BLaER1 treated with 17β-estradiol and CSF1 and Interleukin-3, amounts not matched to agents 10 nM and 100 nM (cell line): ENCODE measurements around the gene CD300A.

Experiments
- H3K27ac ChIP-seq, 11 experiments: shearing (Covaris generic); formaldehyde crosslinking; 2 replicates each; pipeline ENCODE4 v1.8.1; 2022
- H3K27me3 ChIP-seq, 11 experiments: shearing (Covaris generic); formaldehyde crosslinking; 2 replicates each; pipeline ENCODE4 v1.8.1; 2022
- H3K36me3 ChIP-seq, 11 experiments: shearing (Covaris generic); formaldehyde crosslinking; 2 replicates each; pipeline ENCODE4 v1.8.1; 2022
- H3K4me1 ChIP-seq, 10 experiments: shearing (Covaris generic); formaldehyde crosslinking; 2 replicates each; pipeline ENCODE4 v1.8.1; 2022
- H3K4me2 ChIP-seq, 11 experiments: shearing (Covaris generic); formaldehyde crosslinking; 2 replicates each; pipeline ENCODE4 v1.8.1; 2022
- H3K4me3 ChIP-seq, 10 experiments: shearing (Covaris generic); formaldehyde crosslinking; 2 replicates each; pipeline ENCODE4 v1.8.1; 2022
- H3K9ac ChIP-seq, 11 experiments: shearing (Covaris generic); formaldehyde crosslinking; 2 replicates each; pipeline ENCODE4 v1.8.1; 2022
- H3K9me3 ChIP-seq, 11 experiments: shearing (Covaris generic); formaldehyde crosslinking; replicated peaks in 1 of 11; 2 replicates each; pipeline ENCODE4 v1.8.1; 2022
- H4K20me1 ChIP-seq, 11 experiments: shearing (Covaris generic); formaldehyde crosslinking; 2 replicates each; pipeline ENCODE4 v1.8.1; 2022
- Cebpa-rat ChIP-seq, 11 experiments: shearing (Covaris generic); IDR thresholded peaks; 2 replicates each; pipeline ENCODE4 v1.8.1; 2022

The CD300A gene

GRCh38 chr17:74454197-74455024, 12.0 kb upstream of the CD300A start:
- Histone ChIP-seq H3K9me3 (no peaks in the 10 kb centered on the region), H4K20me1 (no peaks in the 10 kb centered on the region; a peak in 1 of 22 replicates), H3K4me2 (peak overlapping the region; percentile 81 to 95 (median 93)), H3K27ac (peak overlapping the region; percentile 43 to 79 (median 71); a peak in 21 of 22 replicates), H3K36me3 (no peaks in the 10 kb centered on the region), H3K4me1 (peaks cover 36 to 48% (median 45%) of the 10 kb centered on the region in 10 experiments), H3K9ac (peak overlapping the region; percentile 69 to 78 (median 75)), H3K4me3 (peak overlapping the region; percentile 27 to 63 (median 44); a peak in 15 of 20 replicates), H3K27me3 (peaks cover 21 to 51% (median 26%) of the 10 kb centered on the region in 11 experiments; a peak in 19 of 22 replicates)
- no peak for TF ChIP-seq Cebpa-rat (IDR thresholded peaks at IDR 0.05)

GRCh38 chr17:74455025-74455545, 11.3 kb upstream of the CD300A start:
- peak overlapping the region; percentile 69 to 78 (median 75); a peak in 15 of 22 replicates for H3K9ac ChIP-seq
- H3K4me3 ChIP-seq, result no peak overlapping the region
- peaks cover 21 to 55% (median 26%) of the 10 kb centered on the region in 11 experiments; a peak in 19 of 22 replicates for H3K27me3 ChIP-seq
- H3K4me2 ChIP-seq, result peak overlapping the region; percentile 81 to 95 (median 93)
- H3K36me3 ChIP-seq, result no peaks in the 10 kb centered on the region
- H3K27ac ChIP-seq, result peak overlapping the region in 7 of 11 experiments; percentile 68 to 79 (median 73); a peak in 16 of 22 replicates
- H4K20me1 ChIP-seq, result no peaks in the 10 kb centered on the region; a peak in 1 of 22 replicates
- no peaks in the 10 kb centered on the region for H3K9me3 ChIP-seq
- no peak for TF ChIP-seq Cebpa-rat (IDR thresholded peaks at IDR 0.05)
- peaks cover 36 to 55% (median 49%) of the 10 kb centered on the region in 10 experiments for H3K4me1 ChIP-seq

GRCh38 chr17:74455821-74456220, 10.6 kb upstream of the CD300A start:
- Histone ChIP-seq H4K20me1 (no peaks in the 10 kb centered on the region; a peak in 1 of 22 replicates), H3K4me2 (peak overlapping the region in 4 of 11 experiments; percentile 6 to 27 (median 16); a peak in 5 of 22 replicates), H3K9ac (0 out of 22 replicates have a peak overlapping the region, but pooled peaks of 2 of the 11 experiments have one; percentile 24 to 33), H3K27me3 (peaks cover 21 to 55% (median 26%) of the 10 kb centered on the region in 11 experiments; a peak in 19 of 22 replicates), H3K27ac (no peak overlapping the region), H3K9me3 (no peaks in the 10 kb centered on the region), H3K4me1 (peaks cover 36 to 62% (median 53%) of the 10 kb centered on the region in 10 experiments), H3K36me3 (no peaks in the 10 kb centered on the region), H3K4me3 (no peak overlapping the region)
- TF ChIP-seq Cebpa-rat (IDR thresholded peaks at IDR 0.05), result no peak

- Histone ChIP-seq H3K36me3 (no peaks in the 10 kb centered on the region), H3K4me2 (peak overlapping the region; percentile 17 to 68 (median 43); a peak in 21 of 22 replicates), H3K4me1 (peaks cover 37 to 71% (median 61%) of the 10 kb centered on the region in 10 experiments), H3K9ac (peak overlapping the region in 3 of 11 experiments; percentile 2 to 34 (median 13); a peak in 2 of 22 replicates), H3K4me3 (no peak overlapping the region), H3K27ac (peak overlapping the region in 4 of 11 experiments; percentile 12 to 39 (median 28); a peak in 5 of 22 replicates), H4K20me1 (no peaks in the 10 kb centered on the region; a peak in 1 of 22 replicates), H3K9me3 (no peaks in the 10 kb centered on the region), H3K27me3 (peaks cover 21 to 55% (median 25%) of the 10 kb centered on the region in 11 experiments; a peak in 19 of 22 replicates)
- no peak for TF ChIP-seq Cebpa-rat (IDR thresholded peaks at IDR 0.05)
Measured at GRCh38 chr17:74457146-74457819, 9.2 kb upstream of the CD300A start.

- peak overlapping the region in 4 of 11 experiments; percentile 39 to 55 (median 45); a peak in 6 of 22 replicates for H3K4me2 ChIP-seq
- TF ChIP-seq Cebpa-rat (IDR thresholded peaks at IDR 0.05), result no peak
- H3K9me3 ChIP-seq, result no peaks in the 10 kb centered on the region
Measured at GRCh38 chr17:74457820-74458166, 8.6 kb upstream of the CD300A start.

GRCh38 chr17:74458835-74459234, 7.6 kb upstream of the CD300A start:
- Histone ChIP-seq H3K27ac (no peak overlapping the region), H3K36me3 (no peaks in the 10 kb centered on the region), H3K27me3 (peaks cover 9 to 42% (median 25%) of the 10 kb centered on the region in 11 experiments; a peak in 18 of 22 replicates), H3K9ac (peak overlapping the region in 1 of 11 experiments; percentile 3; a peak in 1 of 22 replicates), H3K4me3 (no peak overlapping the region), H3K4me1 (peaks cover 38 to 71% (median 61%) of the 10 kb centered on the region in 10 experiments), H3K4me2 (peak overlapping the region in 5 of 11 experiments; percentile 12 to 29 (median 15); a peak in 6 of 22 replicates), H3K9me3 (no peaks in the 10 kb centered on the region), H4K20me1 (no peaks in the 10 kb centered on the region; a peak in 1 of 22 replicates)
- no peak for TF ChIP-seq Cebpa-rat (IDR thresholded peaks at IDR 0.05)

More at GRCh38 chr17:74457820-74458166, 8.6 kb upstream of the CD300A start:
- no peaks in the 10 kb centered on the region; a peak in 1 of 22 replicates for H4K20me1 ChIP-seq
- H3K27me3 ChIP-seq, result peaks cover 16 to 51% (median 25%) of the 10 kb centered on the region in 11 experiments; a peak in 19 of 22 replicates
- peaks cover 37 to 71% (median 61%) of the 10 kb centered on the region in 10 experiments for H3K4me1 ChIP-seq
- no peak overlapping the region for H3K27ac ChIP-seq
- no peak overlapping the region for H3K9ac ChIP-seq
- H3K36me3 ChIP-seq, result no peaks in the 10 kb centered on the region
- no peak overlapping the region for H3K4me3 ChIP-seq

GRCh38 chr17:74459622-74460021, 6.8 kb upstream of the CD300A start:
- no peak overlapping the region for H3K4me3 ChIP-seq
- peaks cover 40 to 74% (median 64%) of the 10 kb centered on the region in 10 experiments for H3K4me1 ChIP-seq
- H3K9ac ChIP-seq, result peak overlapping the region in 2 of 11 experiments; percentile 7 to 27; a peak in 1 of 22 replicates
- no peak for TF ChIP-seq Cebpa-rat (IDR thresholded peaks at IDR 0.05)
- H3K4me2 ChIP-seq, result peak overlapping the region in 4 of 11 experiments; percentile 2 to 95 (median 94); a peak in 3 of 22 replicates
- H3K36me3 ChIP-seq, result no peaks in the 10 kb centered on the region
- 0 out of 22 replicates have a peak overlapping the region, but pooled peaks of 1 of the 11 experiments have one; percentile 10 for H3K27ac ChIP-seq
- no peaks in the 10 kb centered on the region for H3K9me3 ChIP-seq
- H3K27me3 ChIP-seq, result peaks cover 9 to 40% (median 27%) of the 10 kb centered on the region in 11 experiments; a peak in 18 of 22 replicates
- no peaks in the 10 kb centered on the region for H4K20me1 ChIP-seq

GRCh38 chr17:74460241-74460640, 6.2 kb upstream of the CD300A start:
- no peaks in the 10 kb centered on the region for H3K9me3 ChIP-seq

More at GRCh38 chr17:74460241-74460640, 6.2 kb upstream of the CD300A start:
- H3K9ac ChIP-seq, result peak overlapping the region in 5 of 11 experiments; percentile 7 to 27 (median 18); a peak in 3 of 22 replicates
- H3K4me2 ChIP-seq, result peak overlapping the region in 5 of 11 experiments; percentile 2 to 99 (median 95); a peak in 7 of 22 replicates
- peak overlapping the region in 1 of 11 experiments; percentile 10; a peak in 1 of 22 replicates for H3K27ac ChIP-seq
- no peak for TF ChIP-seq Cebpa-rat (IDR thresholded peaks at IDR 0.05)
- no peak overlapping the region for H3K4me3 ChIP-seq
- peaks cover 9 to 39% (median 26%) of the 10 kb centered on the region in 11 experiments; a peak in 18 of 22 replicates for H3K27me3 ChIP-seq
- no peaks in the 10 kb centered on the region for H4K20me1 ChIP-seq
- H3K4me1 ChIP-seq, result peaks cover 36 to 74% (median 64%) of the 10 kb centered on the region in 10 experiments
- no peaks in the 10 kb centered on the region for H3K36me3 ChIP-seq
